ENCODE measurements around the gene PDIK1L.
"Not testable (repeated sequence)": the region's sequence is repeated elsewhere in the genome, so short reads cannot be mapped to it uniquely, and the experiment has no call there.

The PDIK1L gene

DNA sequence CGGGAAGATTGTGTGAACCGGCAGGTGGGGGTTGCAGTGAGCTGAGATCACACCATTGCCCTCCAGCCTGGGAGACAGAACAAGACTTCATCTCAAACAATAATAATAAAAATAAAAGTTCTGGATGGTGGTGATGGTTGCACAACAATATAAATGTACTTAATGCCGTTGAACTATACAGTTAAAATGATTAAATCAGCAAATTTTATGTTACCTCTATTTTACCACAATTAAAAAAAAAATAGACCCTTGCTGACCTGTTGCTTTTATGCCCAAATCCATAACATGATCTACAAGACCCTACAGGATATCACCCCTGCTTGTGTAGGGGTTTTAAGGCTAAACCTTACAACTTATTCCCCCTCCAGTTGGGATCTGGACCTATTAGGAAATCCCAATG lies 11.8 kb upstream of the PDIK1L start:
- Histone ChIP-seq H3K9me3 (ENCODE audit: control insufficient read depth in 1 of 2, low read length in 2 of 2) (no peaks in the 10 kb centered on the region), H3K27ac (ENCODE audit: low read depth, low read length) (no peak overlapping the region), H3K27me3 (ENCODE audit: control insufficient read depth in 1 of 2, insufficient read depth in 2 of 2, low read length in 2 of 2) (no peaks in the 10 kb centered on the region), H3K36me3 (ENCODE audit: control insufficient read depth in 1 of 2, insufficient read depth in 2 of 2, low read length in 2 of 2) (no peaks in the 10 kb centered on the region), H3K4me1 (ENCODE audit: control insufficient read depth in 1 of 2, insufficient read depth in 2 of 2, low read length in 2 of 2) (no peaks in the 10 kb centered on the region), H3K4me3 (ENCODE audit: low read depth in 1 of 2, low read length in 2 of 2) (no peak overlapping the region), H3K9ac (ENCODE audit: low read depth in 1 of 2, low read length in 2 of 2) (no peak overlapping the region)

DNA sequence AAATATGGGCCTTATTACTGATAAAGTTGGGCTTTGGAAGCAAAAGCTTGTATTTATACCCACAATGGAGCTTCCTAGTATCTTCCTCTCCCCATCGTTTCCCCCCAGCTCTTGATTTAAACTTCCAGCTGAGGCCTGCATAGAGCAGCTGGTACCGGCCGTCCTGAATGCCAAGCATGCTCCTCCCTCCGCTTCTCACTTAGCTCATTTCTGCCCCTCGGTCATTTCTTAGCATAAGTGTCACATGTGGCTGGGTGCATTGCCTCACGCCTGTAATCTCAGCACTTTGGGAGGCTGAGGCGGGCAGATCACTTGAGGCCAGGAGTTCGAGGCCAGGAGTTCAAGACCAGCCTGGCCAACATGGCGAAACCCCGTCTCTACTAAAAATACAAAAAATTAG lies 11.4 kb upstream of the PDIK1L start:
- not testable (repeated sequence) for H3K27ac ChIP-seq (ENCODE audit: low read depth, low read length); H3K4me1 ChIP-seq (ENCODE audit: control insufficient read depth in 1 of 2, insufficient read depth in 2 of 2, low read length in 2 of 2); H3K27me3 ChIP-seq (ENCODE audit: control insufficient read depth in 1 of 2, insufficient read depth in 2 of 2, low read length in 2 of 2); H3K9ac ChIP-seq (ENCODE audit: low read depth in 1 of 2, low read length in 2 of 2); H3K9me3 ChIP-seq (ENCODE audit: control insufficient read depth in 1 of 2, low read length in 2 of 2); H3K36me3 ChIP-seq (ENCODE audit: control insufficient read depth in 1 of 2, insufficient read depth in 2 of 2, low read length in 2 of 2); H3K4me3 ChIP-seq (ENCODE audit: low read depth in 1 of 2, low read length in 2 of 2)

DNA sequence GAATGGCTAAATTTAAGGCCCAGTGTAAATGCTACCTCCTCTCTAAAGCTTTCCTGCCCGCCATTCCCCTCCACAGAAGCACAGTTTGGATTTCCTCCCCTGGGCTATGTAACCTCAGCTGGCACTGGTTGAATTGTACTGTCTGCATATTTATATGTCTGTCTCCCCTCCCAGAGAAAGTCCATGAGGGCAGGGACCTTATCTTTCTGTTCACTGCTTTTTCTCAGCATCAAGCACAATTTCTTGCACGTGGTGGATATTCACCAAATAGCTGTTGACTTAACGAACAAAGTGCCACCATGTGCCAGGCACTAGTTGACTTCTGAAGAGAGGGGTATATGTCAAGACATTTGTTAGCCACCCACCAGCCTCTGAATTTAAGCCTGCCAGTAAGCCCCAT lies 9.5 kb upstream of the PDIK1L start:
- no peak overlapping the region for H3K4me3 ChIP-seq (ENCODE audit: low read depth in 1 of 2, low read length in 2 of 2)
- H3K9me3 ChIP-seq (ENCODE audit: control insufficient read depth in 1 of 2, low read length in 2 of 2), result no peaks in the 10 kb centered on the region
- H3K27ac ChIP-seq (ENCODE audit: low read depth, low read length), result no peak overlapping the region
- no peaks in the 10 kb centered on the region for H3K4me1 ChIP-seq (ENCODE audit: control insufficient read depth in 1 of 2, insufficient read depth in 2 of 2, low read length in 2 of 2)
- H3K27me3 ChIP-seq (ENCODE audit: control insufficient read depth in 1 of 2, insufficient read depth in 2 of 2, low read length in 2 of 2), result no peaks in the 10 kb centered on the region
- H3K9ac ChIP-seq (ENCODE audit: low read depth in 1 of 2, low read length in 2 of 2), result no peak overlapping the region
- H3K36me3 ChIP-seq (ENCODE audit: control insufficient read depth in 1 of 2, insufficient read depth in 2 of 2, low read length in 2 of 2), result no peaks in the 10 kb centered on the region

DNA sequence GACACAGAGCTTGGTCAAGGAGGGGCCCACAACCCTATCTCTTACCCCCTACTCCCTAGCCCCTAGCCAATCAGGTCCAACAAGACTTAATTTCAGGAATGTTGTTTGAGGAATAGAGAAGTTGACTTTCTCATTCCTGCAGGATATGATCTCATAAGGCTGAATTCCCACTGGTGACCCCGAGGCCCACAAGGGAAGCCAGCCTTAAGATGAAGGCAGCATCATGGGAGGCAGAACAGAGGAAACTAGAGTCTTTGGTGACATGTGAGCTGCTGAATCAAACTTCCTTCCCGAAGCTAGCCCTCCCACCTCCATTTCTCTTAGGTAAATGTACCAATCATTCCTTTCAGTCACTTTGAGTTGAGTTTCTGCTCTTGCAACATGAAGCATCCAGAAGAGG lies 9.1 kb upstream of the PDIK1L start:
- no peak overlapping the region for H3K27ac ChIP-seq (ENCODE audit: low read depth, low read length)
- H3K36me3 ChIP-seq (ENCODE audit: control insufficient read depth in 1 of 2, insufficient read depth in 2 of 2, low read length in 2 of 2), result no peaks in the 10 kb centered on the region
- H3K4me3 ChIP-seq (ENCODE audit: low read depth in 1 of 2, low read length in 2 of 2), result no peak overlapping the region
- H3K4me1 ChIP-seq (ENCODE audit: control insufficient read depth in 1 of 2, insufficient read depth in 2 of 2, low read length in 2 of 2), result no peaks in the 10 kb centered on the region
- no peaks in the 10 kb centered on the region for H3K27me3 ChIP-seq (ENCODE audit: control insufficient read depth in 1 of 2, insufficient read depth in 2 of 2, low read length in 2 of 2)
- no peak overlapping the region for H3K9ac ChIP-seq (ENCODE audit: low read depth in 1 of 2, low read length in 2 of 2)
- no peaks in the 10 kb centered on the region for H3K9me3 ChIP-seq (ENCODE audit: control insufficient read depth in 1 of 2, low read length in 2 of 2)

DNA sequence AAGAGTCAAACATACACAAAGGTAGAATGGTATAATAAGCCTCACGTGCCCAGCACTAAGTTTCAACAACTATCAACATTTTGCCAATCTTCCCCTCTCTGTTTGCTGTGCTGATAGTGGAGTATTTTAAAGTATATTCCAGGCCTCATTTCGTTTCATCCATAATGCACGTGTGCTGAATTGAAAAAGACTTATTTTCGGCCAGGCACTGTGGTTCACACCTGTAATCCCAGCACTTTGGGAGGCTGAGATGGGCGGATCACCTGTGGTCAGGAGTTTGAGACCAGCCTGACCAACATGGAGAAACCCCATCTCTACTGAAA lies 6.4 kb upstream of the PDIK1L start:
- H3K27me3 ChIP-seq (ENCODE audit: control insufficient read depth in 1 of 2, insufficient read depth in 2 of 2, low read length in 2 of 2); H3K9ac ChIP-seq (ENCODE audit: low read depth in 1 of 2, low read length in 2 of 2); H3K9me3 ChIP-seq (ENCODE audit: control insufficient read depth in 1 of 2, low read length in 2 of 2); H3K4me1 ChIP-seq (ENCODE audit: control insufficient read depth in 1 of 2, insufficient read depth in 2 of 2, low read length in 2 of 2); H3K27ac ChIP-seq (ENCODE audit: low read depth, low read length); H3K4me3 ChIP-seq (ENCODE audit: low read depth in 1 of 2, low read length in 2 of 2); H3K36me3 ChIP-seq (ENCODE audit: control insufficient read depth in 1 of 2, insufficient read depth in 2 of 2, low read length in 2 of 2): not testable (repeated sequence)

- Histone ChIP-seq H3K27me3 (ENCODE audit: control insufficient read depth in 1 of 2, insufficient read depth in 2 of 2, low read length in 2 of 2) (no peaks in the 10 kb centered on the region), H3K9ac (ENCODE audit: low read depth in 1 of 2, low read length in 2 of 2) (peak overlapping the region in 1 of 2 donors; percentile 87), H3K9me3 (ENCODE audit: control insufficient read depth in 1 of 2, low read length in 2 of 2) (no peaks in the 10 kb centered on the region), H3K4me1 (ENCODE audit: control insufficient read depth in 1 of 2, insufficient read depth in 2 of 2, low read length in 2 of 2) (peaks cover 19 to 30% of the 10 kb centered on the region in 2 donors), H3K36me3 (ENCODE audit: control insufficient read depth in 1 of 2, insufficient read depth in 2 of 2, low read length in 2 of 2) (peaks cover 0 to 6% of the 10 kb centered on the region in 2 donors), H3K27ac (ENCODE audit: low read depth, low read length) (no peak overlapping the region), H3K4me3 (ENCODE audit: low read depth in 1 of 2, low read length in 2 of 2) (no peak overlapping the region)
Measured at GRCh38 chr1:26109229-26110164, 2.1 kb upstream of the PDIK1L start.

- Histone ChIP-seq H3K9me3 (ENCODE audit: control insufficient read depth in 1 of 2, low read length in 2 of 2) (no peaks in the 10 kb centered on the region), H3K4me1 (ENCODE audit: control insufficient read depth in 1 of 2, insufficient read depth in 2 of 2, low read length in 2 of 2) (peaks cover 25 to 37% of the 10 kb centered on the region in 2 donors), H3K9ac (ENCODE audit: low read depth in 1 of 2, low read length in 2 of 2) (peak overlapping the region; percentile 87 to 88)
Measured at GRCh38 chr1:26110731-26111529, 694 bp upstream of the PDIK1L start.

DNA sequence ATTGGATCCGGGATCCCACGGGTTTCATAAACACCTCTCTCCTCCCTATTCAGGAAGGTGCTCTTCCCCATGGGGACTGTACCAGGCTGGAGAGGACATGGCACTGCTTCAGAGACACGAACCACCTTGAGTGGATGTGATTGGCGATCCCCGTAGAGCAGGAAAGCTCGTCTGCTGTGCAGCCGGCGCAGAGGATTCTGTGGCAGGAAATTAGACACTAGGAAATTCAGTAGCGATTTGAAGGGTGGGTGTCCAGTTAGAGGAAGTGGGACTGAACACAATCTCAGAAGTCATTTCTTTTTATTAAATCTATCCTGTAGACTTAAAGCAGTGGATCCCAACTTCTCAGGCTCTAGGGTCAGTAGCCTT lies 767 bp downstream of the PDIK1L start:
- Histone ChIP-seq H3K36me3 (ENCODE audit: control insufficient read depth in 1 of 2, insufficient read depth in 2 of 2, low read length in 2 of 2) (peaks cover 0 to 19% of the 10 kb centered on the region in 2 donors), H3K9ac (ENCODE audit: low read depth in 1 of 2, low read length in 2 of 2) (peak overlapping the region; percentile 80 to 83), H3K27ac (ENCODE audit: low read depth, low read length) (peak overlapping the region; percentile 95), H3K4me1 (ENCODE audit: control insufficient read depth in 1 of 2, insufficient read depth in 2 of 2, low read length in 2 of 2) (peaks cover 25 to 37% of the 10 kb centered on the region in 2 donors), H3K4me3 (ENCODE audit: low read depth in 1 of 2, low read length in 2 of 2) (peak overlapping the region; percentile 97 to 98), H3K9me3 (ENCODE audit: control insufficient read depth in 1 of 2, low read length in 2 of 2) (no peaks in the 10 kb centered on the region), H3K27me3 (ENCODE audit: control insufficient read depth in 1 of 2, insufficient read depth in 2 of 2, low read length in 2 of 2) (no peaks in the 10 kb centered on the region)

More at GRCh38 chr1:26110731-26111529, 694 bp upstream of the PDIK1L start:
- Histone ChIP-seq H3K4me3 (ENCODE audit: low read depth in 1 of 2, low read length in 2 of 2) (peak overlapping the region; percentile 77 to 97), H3K36me3 (ENCODE audit: control insufficient read depth in 1 of 2, insufficient read depth in 2 of 2, low read length in 2 of 2) (peaks cover 0 to 14% of the 10 kb centered on the region in 2 donors), H3K27me3 (ENCODE audit: control insufficient read depth in 1 of 2, insufficient read depth in 2 of 2, low read length in 2 of 2) (no peaks in the 10 kb centered on the region), H3K27ac (ENCODE audit: low read depth, low read length) (peak overlapping the region; percentile 85)

DNA sequence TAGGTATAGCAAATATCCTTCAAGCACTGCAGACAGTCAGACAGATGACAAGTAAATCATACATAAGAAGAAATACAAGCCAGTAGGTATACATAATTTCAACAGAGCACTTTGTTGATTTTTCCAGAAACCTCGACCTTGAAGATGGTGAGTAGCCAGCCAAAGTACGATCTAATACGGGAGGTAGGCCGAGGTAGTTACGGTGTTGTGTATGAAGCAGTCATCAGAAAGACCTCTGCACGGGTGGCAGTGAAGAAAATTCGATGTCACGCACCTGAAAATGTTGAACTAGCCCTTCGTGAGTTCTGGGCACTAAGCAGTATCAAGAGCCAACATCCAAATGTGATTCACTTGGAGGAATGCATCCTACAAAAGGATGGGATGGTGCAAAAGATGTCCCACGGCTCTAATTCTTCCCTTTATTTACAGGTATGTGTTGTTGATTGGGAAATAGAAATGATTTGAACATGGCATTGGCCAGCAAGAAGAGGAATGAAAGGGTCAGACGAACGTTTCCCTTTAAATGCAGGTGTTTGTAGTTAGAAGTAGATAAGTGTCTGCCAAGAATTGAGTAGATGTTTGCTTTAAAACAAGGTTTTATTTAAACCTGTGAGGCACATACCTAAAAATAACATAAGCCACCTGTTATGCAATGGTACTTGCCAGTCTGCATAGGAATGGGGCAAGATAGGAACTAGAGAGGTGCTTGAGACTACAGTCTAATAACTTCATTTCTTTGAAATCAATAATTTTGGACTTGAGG lies 2.7 kb downstream of the PDIK1L start:
- Histone ChIP-seq H3K27me3 (ENCODE audit: control insufficient read depth in 1 of 2, insufficient read depth in 2 of 2, low read length in 2 of 2) (no peaks in the 10 kb centered on the region), H3K4me1 (ENCODE audit: control insufficient read depth in 1 of 2, insufficient read depth in 2 of 2, low read length in 2 of 2) (peaks cover 25 to 37% of the 10 kb centered on the region in 2 donors), H3K36me3 (ENCODE audit: control insufficient read depth in 1 of 2, insufficient read depth in 2 of 2, low read length in 2 of 2) (peaks cover 6 to 34% of the 10 kb centered on the region in 2 donors)

More for the DNA sequence above, 2.7 kb downstream of the PDIK1L start:
- H3K9ac ChIP-seq (ENCODE audit: low read depth in 1 of 2, low read length in 2 of 2), result peak overlapping the region; percentile 9 to 80
- peak overlapping the region; percentile 21 to 37 for H3K4me3 ChIP-seq (ENCODE audit: low read depth in 1 of 2, low read length in 2 of 2)
- H3K27ac ChIP-seq (ENCODE audit: low read depth, low read length), result no peak overlapping the region
- no peaks in the 10 kb centered on the region for H3K9me3 ChIP-seq (ENCODE audit: control insufficient read depth in 1 of 2, low read length in 2 of 2)
